ENCODE results near the gene MSRB3.

GRCh38 chr12:65343801-65344200, 65.3 kb downstream of the MSRB3 start:
- TF ChIP-seq CTCF (IDR thresholded peaks at IDR 0.05) (no peak), POLR2AphosphoS5 (IDR thresholded peaks at IDR 0.05) (no peak)

Data from breast epithelium (tissue), 3 donors.